Tibial nerve (tissue), 3 donors: ENCODE data around the gene FICD.

ENCODE experiments used
- POLR2A ChIP-seq, 2 donors: fragments of 450-650 bp; IDR thresholded peaks; one replicate each; pipeline ENCODE4 v1.6.1; 2017; ENCODE audit warnings: antibody characterized with exemption in 2 of 2, mild to moderate bottlenecking in 2 of 2, moderate library complexity in 2 of 2
- TF ChIP-seq, protein P1 (sequence below), 5 experiments: fragments of 200-600 bp in 3 of 5; fragments of 450-650 bp in 2 of 5; sonication (generic) in 3 of 5; IDR thresholded peaks; one replicate each; pipeline ENCODE4 v1.5.1; 2016 to 2019; ENCODE audit warnings: antibody characterized with exemption in 5 of 5, mild to moderate bottlenecking in 3 of 5, moderate library complexity in 2 of 5

- TF ChIP-seq, protein P1, sequence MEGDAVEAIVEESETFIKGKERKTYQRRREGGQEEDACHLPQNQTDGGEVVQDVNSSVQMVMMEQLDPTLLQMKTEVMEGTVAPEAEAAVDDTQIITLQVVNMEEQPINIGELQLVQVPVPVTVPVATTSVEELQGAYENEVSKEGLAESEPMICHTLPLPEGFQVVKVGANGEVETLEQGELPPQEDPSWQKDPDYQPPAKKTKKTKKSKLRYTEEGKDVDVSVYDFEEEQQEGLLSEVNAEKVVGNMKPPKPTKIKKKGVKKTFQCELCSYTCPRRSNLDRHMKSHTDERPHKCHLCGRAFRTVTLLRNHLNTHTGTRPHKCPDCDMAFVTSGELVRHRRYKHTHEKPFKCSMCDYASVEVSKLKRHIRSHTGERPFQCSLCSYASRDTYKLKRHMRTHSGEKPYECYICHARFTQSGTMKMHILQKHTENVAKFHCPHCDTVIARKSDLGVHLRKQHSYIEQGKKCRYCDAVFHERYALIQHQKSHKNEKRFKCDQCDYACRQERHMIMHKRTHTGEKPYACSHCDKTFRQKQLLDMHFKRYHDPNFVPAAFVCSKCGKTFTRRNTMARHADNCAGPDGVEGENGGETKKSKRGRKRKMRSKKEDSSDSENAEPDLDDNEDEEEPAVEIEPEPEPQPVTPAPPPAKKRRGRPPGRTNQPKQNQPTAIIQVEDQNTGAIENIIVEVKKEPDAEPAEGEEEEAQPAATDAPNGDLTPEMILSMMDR (IDR thresholded peaks at IDR 0.05) = no peak
- no peak for TF ChIP-seq POLR2A (IDR thresholded peaks at IDR 0.05)
Measured at GRCh38 chr12:108525681-108526080, 10.6 kb downstream of the FICD start.
